K562 (cell line): ENCODE results near the gene COL6A2. TPM values are rescaled to one million over a fixed set of nuclear protein-coding genes. Genes with fewer than 3 reads are reported as not detected.
A peak's percentile ranks its signal among the peaks of the same experiment; 100 is the strongest.
"Not testable (repeated sequence)": the region's sequence is repeated elsewhere in the genome, so short reads cannot be mapped to it uniquely, and the experiment has no call there.

Experiments used
- ATAC-seq: fragments of 200-7000 bp; cut with Tn5 transposase; 3 replicates; pipeline ENCODE4 v1.9.1; 2020; ENCODE audit warnings: moderate library complexity
- BruUV-seq: library from RNA; stranded (reverse); fragments of 400-500 nt; replicated peaks from 2 replicates; lab custom pipeline; 2021; lab: Mats Ljungman, UMichigan
- CTCF ChIA-PET: fragments of 300-600 bp; formaldehyde crosslinking; extraction: SDS; loops from one replicate; lab custom pipeline; 2021; ENCODE audit warnings: low intra/inter-chr PET ratio; lab: Yijun Ruan, JAX
- POLR2A ChIA-PET: fragments of 300-600, 350-650 bp; sonication (Branson Sonifier 250); formaldehyde crosslinking; extraction: SDS; loops from one replicate; lab custom pipeline; 2021; ENCODE audit warnings: antibody characterized with exemption, inconsistent platforms; lab: Yijun Ruan, JAX
- DNase-seq, 4 experiments: peaks; one replicate each; pipeline versions ENCODE4 v3.0.0 to v3.0.0-alpha.2; 2011 to 2018; ENCODE audit warnings: low spot score in 3 of 4, mixed read lengths in 3 of 4; ENCODE audit errors: extremely low read depth in 1 of 4
- FAIRE-seq: peaks from 2 replicates; lab custom pipeline; 2011; peaks lifted over from hg19 to GRCh38; lab: Jason Lieb, UNC
- H2AFZ ChIP-seq: 2 replicates; pipeline ENCODE4 v1.6.0; 2011; ENCODE audit warnings: low read depth, low read length, control low read depth, inconsistent platforms
- H3K27ac ChIP-seq: fragments of 200-600 bp; 3 replicates; pipeline ENCODE4 v1.8.0; 2011; ENCODE audit warnings: low read depth, mild to moderate bottlenecking, control low read depth, inconsistent platforms, low read length, moderate library complexity, mixed read lengths; ENCODE audit errors: extremely low read depth
- H3K27me3 ChIP-seq, 2 experiments: fragments of 300-600 bp in 1 of 2; 2 replicates in 1 of 2; 3 replicates in 1 of 2; pipeline versions ENCODE4 v1.6.0 to v1.8.0; 2011; ENCODE audit warnings: inconsistent platforms in 2 of 2, low read length in 2 of 2, mild to moderate bottlenecking in 1 of 2, mixed read lengths in 1 of 2, moderate library complexity in 1 of 2; ENCODE audit not compliant: control insufficient read depth in 2 of 2, insufficient read depth in 2 of 2
- H3K36me3 ChIP-seq: fragments of 300-600 bp; 3 replicates; pipeline ENCODE4 v1.8.0; 2011; ENCODE audit warnings: mild to moderate bottlenecking, low read length, inconsistent platforms; ENCODE audit not compliant: control insufficient read depth, insufficient read depth
- H3K4me1 ChIP-seq, 2 experiments: fragments of 200-600 bp in 1 of 2; replicated peaks in 1 of 2; 2 replicates in 1 of 2; 3 replicates in 1 of 2; pipeline versions ENCODE4 v1.5.1 to v1.8.0; 2011; ENCODE audit warnings: inconsistent platforms in 2 of 2, low read length in 2 of 2, mild to moderate bottlenecking in 1 of 2, mixed read lengths in 1 of 2, moderate library complexity in 1 of 2; ENCODE audit not compliant: control insufficient read depth in 2 of 2, insufficient read depth in 2 of 2
- H3K4me2 ChIP-seq: 2 replicates; pipeline ENCODE4 v1.6.1; 2011; ENCODE audit warnings: low read length, control low read depth, inconsistent platforms, mixed read lengths; ENCODE audit not compliant: insufficient read depth
- H3K4me3 ChIP-seq: fragments of 200-600 bp; sonication (generic), shearing (Covaris generic); 2 replicates; pipeline ENCODE4 v1.5.1; 2016; ENCODE audit warnings: control low read depth, inconsistent platforms
- H3K79me2 ChIP-seq: fragments of 200-600 bp; 3 replicates; pipeline ENCODE4 v1.8.0; 2011; ENCODE audit warnings: low read length, inconsistent platforms; ENCODE audit not compliant: control insufficient read depth, insufficient read depth
- H3K9ac ChIP-seq, 2 experiments: 2 replicates each; pipeline versions ENCODE4 v1.6.0 to v1.6.1; 2011; ENCODE audit warnings: low read depth in 2 of 2, low read length in 2 of 2, control low read depth in 1 of 2, inconsistent platforms in 1 of 2, mild to moderate bottlenecking in 1 of 2, mixed read lengths in 1 of 2; ENCODE audit not compliant: insufficient read depth in 1 of 2
- H3K9me1 ChIP-seq: one replicate; pipeline ENCODE4 v1.6.0; 2011; ENCODE audit warnings: inconsistent platforms, mild to moderate bottlenecking, low read length, moderate library complexity; ENCODE audit not compliant: control insufficient read depth, insufficient read depth
- H3K9me3 ChIP-seq: replicated peaks from 2 replicates; pipeline ENCODE4 v1.5.1; 2011; ENCODE audit warnings: low read depth, low read length, inconsistent platforms; ENCODE audit not compliant: control insufficient read depth, insufficient read depth
- H4K20me1 ChIP-seq: replicated peaks from 2 replicates; pipeline ENCODE4 v1.6.1; 2011; ENCODE audit warnings: low read length, inconsistent platforms, mixed read lengths; ENCODE audit not compliant: control insufficient read depth, insufficient read depth
- STAT6 ChIP-seq: sonication (generic); formaldehyde crosslinking; IDR thresholded peaks from 2 replicates; pipeline ENCODE4 v1.8.1; 2023; ENCODE audit warnings: mild to moderate bottlenecking, missing genetic modification reagents
- ZNF121 ChIP-seq: sonication (generic); formaldehyde crosslinking; conservative IDR thresholded peaks from 2 replicates; pipeline ENCODE4 v1.8.0; 2022; ENCODE audit warnings: missing genetic modification reagents
- ZNF696 ChIP-seq: fragments of 250-450 bp; sonication (Bioruptor Pico); conservative IDR thresholded peaks from 2 replicates; pipeline ENCODE4 v1.4.0; 2020; ENCODE audit warnings: mild to moderate bottlenecking, moderate library complexity
- ZNF76 ChIP-seq: fragments of 250-450 bp; sonication (Bioruptor Pico); IDR thresholded peaks from 2 replicates; pipeline ENCODE4 v1.4.0; 2020; ENCODE audit warnings: mild to moderate bottlenecking, moderate library complexity, borderline replicate concordance
- WGBS: fragments of 100-300 bp; shearing (Covaris generic); methylation state at CpG from one replicate; pipeline ENCODE4 v1.1.6; 2016; ENCODE audit warnings: low coverage, mixed read lengths; ENCODE audit not compliant: insufficient coverage; ENCODE audit errors: missing lambda C conversion rate; 5-methylcytosine and 5-hydroxymethylcytosine counted together
- in situ Hi-C: fragments of 300-500 bp; cut with MboI; formaldehyde crosslinking; loops from 4 replicates; pipeline ENCODE4 v1.15.0; 2018; ENCODE audit warnings: inconsistent platforms, mixed read lengths
- intact Hi-C: fragments of 100-400 bp; cut with micrococcal nuclease; formaldehyde crosslinking; loops from 2 replicates; pipeline ENCODE4 v1.14.2; 2022
- polyA plus RNA-seq, 8 experiments: library from polyadenylated mRNA; depleted of rRNA in 4 of 8; stranded (reverse) in 5 of 8; unstranded in 3 of 8; fragments of >200 nt; fragmentation: Nextera tagmentation in 2 of 8; fragmentation: Illumina TruSeq in 1 of 8; extraction: Ambion mirVana in 2 of 8; extraction: Trizol in 1 of 8; gene quantifications; 2 replicates each; pipeline versions ENCODE4 v1.2.1 to v1.2.3, GENCODE V29; 2011 to 2014; ENCODE audit warnings: inconsistent platforms in 1 of 8, missing spikeins in 1 of 8
- total RNA-seq, 7 experiments: library from RNA; depleted of rRNA in 6 of 7; stranded (reverse); fragments of >200 nt in 6 of 7; fragmentation: Illumina TruSeq in 2 of 7; extraction: Trizol in 2 of 7; gene quantifications; 2 replicates each; pipeline versions ENCODE4 v1.2.1 to v1.2.3, GENCODE V29; 2011 to 2021; ENCODE audit warnings: low replicate concordance in 1 of 7

COL6A2 gene
- total and polyA plus RNA-seq, 9 of the 15 experiments (the other 6 are each of a cell fraction or from before 2014, with no cell fraction given), result 0.07 to 1.1 (median 0.24) TPM; not detected in 3

GRCh38 chr21:46139686-46140085 lies 41.8 kb downstream of the COL6A2 start (continued):
- no peak for TF ChIP-seq STAT6 (CRISPR knock-in tag)
- no peak for TF ChIP-seq ZNF76
- no peak for TF ChIP-seq ZNF696 (CRISPR knock-in tag)
- TF ChIP-seq ZNF121 (CRISPR knock-in tag), result no peak
- TF ChIP-seq, all 486 proteins: peak for 0

- FAIRE-seq, result peak; percentile 26
- Histone ChIP-seq H3K9ac (0 out of 4 replicates have a peak overlapping the region, but pooled peaks of 1 of the 2 experiments have one; percentile 21), H3K4me1 (peaks cover 5 to 40% of the 10 kb centered on the region in 2 experiments; a peak in 4 of 5 replicates), H4K20me1 (peaks cover 13% of the 10 kb centered on the region), H3K27me3 (peaks cover 32 to 47% of the 10 kb centered on the region in 2 experiments; a peak in 4 of 5 replicates)
- in situ Hi-C loops, DNase-seq, H3K36me3 ChIP-seq, H2AFZ ChIP-seq, ATAC-seq, H3K4me3 ChIP-seq, H3K79me2 ChIP-seq, H3K9me1 ChIP-seq, H3K9me3 ChIP-seq, BruUV-seq, H3K27ac ChIP-seq, H3K4me2 ChIP-seq: not testable (repeated sequence)
- POLR2A ChIA-PET, result interaction anchor here (0.6 kb wide), 1 partner anchor 42 kb away, joined by 3 read pairs; no protein-coding TSS in a partner anchor
- 13% methylated on average over 29 of the region's 29 CpGs for WGBS
- intact Hi-C loops, result loop anchor here (5.0 to 10.0 kb wide), 3 partner anchors 144 to 324 kb away; partner anchors contain the start of genes MCM3AP and YBEY
- CTCF ChIA-PET, result interaction anchor here (0.7 kb wide), 1 partner anchor 72 kb away, joined by 5 read pairs; no protein-coding TSS in a partner anchor
These were observed 42.6 kb downstream of the COL6A2 start for GRCh38 chr21:46140352-46141003.
